ENCODE results near the gene DCST1.

GRCh38 chr1:155069551-155070157 lies 36.0 kb downstream of the DCST1 start:
- TF ChIP-seq CTCF (IDR thresholded peaks at IDR 0.05) (no peak), POLR2A (IDR thresholded peaks at IDR 0.05) (no peak)

Measured in tibial nerve (tissue), 3 donors.